GM23248 (cell line): ENCODE data around the gene SPTBN4. TPM values are rescaled to one million over a fixed set of nuclear protein-coding genes. Genes with fewer than 3 reads are reported as not detected.
"Not testable (repeated sequence)": the region's sequence is repeated elsewhere in the genome, so short reads cannot be mapped to it uniquely, and the experiment has no call there.

Experiments
- DNase-seq: peaks from one replicate; pipeline ENCODE4 v3.0.0-alpha.2; 2015
- H2AFZ ChIP-seq: fragments of 200-600 bp; sonication (generic); 2 replicates; pipeline ENCODE4 v1.6.1; 2016; ENCODE audit warnings: antibody characterized with exemption
- H3F3A ChIP-seq: fragments of 200-600 bp; sonication (generic); 2 replicates; pipeline ENCODE4 v1.6.1; 2016; ENCODE audit warnings: mild to moderate bottlenecking, antibody characterized with exemption, mixed run types; ENCODE audit not compliant: insufficient read depth
- H3K27ac ChIP-seq: fragments of 200-600 bp; sonication (generic); 2 replicates; pipeline ENCODE4 v1.5.1; 2016; ENCODE audit warnings: mild to moderate bottlenecking
- H3K27me3 ChIP-seq: fragments of 200-600 bp; sonication (generic); replicated peaks from 2 replicates; pipeline ENCODE4 v1.6.1; 2016; ENCODE audit warnings: mild to moderate bottlenecking; ENCODE audit not compliant: insufficient read depth
- H3K36me3 ChIP-seq: fragments of 200-600 bp; sonication (generic); 2 replicates; pipeline ENCODE4 v1.6.1; 2016; ENCODE audit warnings: low read depth, mild to moderate bottlenecking
- H3K4me1 ChIP-seq: fragments of 200-600 bp; sonication (generic); 2 replicates; pipeline ENCODE4 v1.6.1; 2016; ENCODE audit warnings: mild to moderate bottlenecking; ENCODE audit not compliant: insufficient read depth
- H3K4me2 ChIP-seq: fragments of 200-600 bp; sonication (generic); one replicate; pipeline ENCODE4 v1.6.1; 2016; ENCODE audit warnings: mild to moderate bottlenecking; ENCODE audit not compliant: unreplicated experiment
- H3K4me3 ChIP-seq: fragments of 200-600 bp; sonication (generic); 2 replicates; pipeline ENCODE4 v1.5.1; 2016; ENCODE audit warnings: mild to moderate bottlenecking
- H3K79me2 ChIP-seq: fragments of 200-600 bp; sonication (generic); 2 replicates; pipeline ENCODE4 v1.6.1; 2016; ENCODE audit warnings: mild to moderate bottlenecking; ENCODE audit not compliant: insufficient read depth
- H3K9ac ChIP-seq: fragments of 200-600 bp; sonication (generic); 2 replicates; pipeline ENCODE4 v1.6.1; 2016; ENCODE audit warnings: mild to moderate bottlenecking
- H3K9me2 ChIP-seq: fragments of 200-600 bp; sonication (generic); 2 replicates; pipeline ENCODE4 v1.6.1; 2016; ENCODE audit warnings: mixed run types, mild to moderate bottlenecking, moderate library complexity; ENCODE audit not compliant: insufficient read depth
- H3K9me3 ChIP-seq: fragments of 200-600 bp; sonication (generic); one replicate; pipeline ENCODE4 v1.6.1; 2017; ENCODE audit warnings: low read depth
- H4K20me1 ChIP-seq: fragments of 200-600 bp; sonication (generic); 2 replicates; pipeline ENCODE4 v1.6.0; 2016; ENCODE audit not compliant: insufficient read depth
- EZH2 ChIP-seq: fragments of 200-600 bp; sonication (generic); IDR thresholded peaks from 2 replicates; pipeline ENCODE4 v1.6.1; 2018; ENCODE audit warnings: antibody characterized with exemption, mild to moderate bottlenecking; ENCODE audit not compliant: insufficient read depth, poor library complexity, severe bottlenecking
- EZH2phosphoT487 ChIP-seq: fragments of 200-600 bp; sonication (generic); IDR thresholded peaks from 2 replicates; pipeline ENCODE4 v1.6.1; 2018; ENCODE audit warnings: antibody characterized with exemption, moderate library complexity, mild to moderate bottlenecking, low read depth; ENCODE audit not compliant: insufficient read depth
- WGBS, 2 experiments: methylation state at CpG; one replicate each; pipeline ENCODE4 v1.1.6; 2015 to 2017; ENCODE audit warnings: low lambda C conversion rate in 2 of 2, low coverage in 1 of 2; ENCODE audit errors: missing lambda C conversion rate in 2 of 2; 5-methylcytosine and 5-hydroxymethylcytosine counted together
- in situ Hi-C: fragments of 300-500 bp; cut with MboI; formaldehyde crosslinking; loops from 2 replicates; pipeline ENCODE4 v1.15.0; 2020
- polyA plus RNA-seq: library from polyadenylated mRNA; unstranded; fragments of >200 nt; fragmentation: Nextera tagmentation; extraction: Ambion mirVana; gene quantifications from 2 replicates; pipeline ENCODE4 v1.2.1, GENCODE V29; 2016
- total RNA-seq: library from RNA; depleted of rRNA; stranded (reverse); fragments of >200 nt; shearing (Covaris generic); gene quantifications from 2 replicates; pipeline ENCODE4 v1.2.3, GENCODE V29; 2014

The SPTBN4 gene
- total and polyA plus RNA-seq, 2 experiments from 2014 or later, result 0.69 to 2.1 TPM

DNA sequence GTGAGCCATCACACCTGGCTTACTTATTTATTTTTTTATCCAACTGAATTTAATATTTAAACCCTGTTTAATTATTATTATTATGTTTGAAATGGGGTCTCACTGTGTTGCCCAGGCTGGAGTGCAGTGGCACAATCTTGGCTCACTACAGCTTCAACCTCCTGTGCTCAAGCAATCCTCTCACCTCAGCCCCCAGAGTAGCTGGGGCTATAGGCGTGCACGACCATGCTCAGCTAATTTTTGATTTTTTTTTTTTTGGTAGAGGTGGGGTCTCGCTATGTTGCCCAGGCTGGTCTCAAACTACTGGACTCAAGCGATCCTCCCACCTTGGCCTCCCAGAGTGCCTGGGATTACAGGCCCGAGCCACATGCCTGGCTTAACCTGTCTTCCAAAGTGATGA lies 32.5 kb downstream of the SPTBN4 start:
- Histone ChIP-seq H3K9me3 (no peaks in the 10 kb centered on the region), H3K9me2 (no peaks in the 10 kb centered on the region), H3K9ac (no peak overlapping the region), H3K4me1 (no peaks in the 10 kb centered on the region), H3K4me3 (no peak overlapping the region), H3K36me3 (no peaks in the 10 kb centered on the region), H2AFZ (no peak overlapping the region), H3K4me2 (no peak overlapping the region), H3K79me2 (no peaks in the 10 kb centered on the region), H3K27ac (no peak overlapping the region), H3K27me3 (0 out of 2 replicates have a peak, but pooled peaks cover 5% of the 10 kb centered on the region), H3F3A (no peaks in the 10 kb centered on the region), H4K20me1 (no peaks in the 10 kb centered on the region)
- no peak for DNase-seq
- WGBS, 2 experiments, result 56 to 58% methylated on average over 5 of the region's 5 CpGs
- TF ChIP-seq EZH2phosphoT487 (no peak), EZH2 (no peak)
- in situ Hi-C loops, result no loop called here

- WGBS, 2 experiments, result 66 to 67% methylated on average over 8 of the region's 8 CpGs
- in situ Hi-C loops, H3K4me1 ChIP-seq: not testable (repeated sequence)
Measured at GRCh38 chr19:40500678-40501530, 34.1 kb downstream of the SPTBN4 start.

GRCh38 chr19:40501599-40501998 lies 34.8 kb downstream of the SPTBN4 start:
- TF ChIP-seq EZH2phosphoT487 (no peak), EZH2 (no peak)
- Histone ChIP-seq H3K9me2 (no peaks in the 10 kb centered on the region), H3K9ac (no peak overlapping the region), H3K27me3 (no peaks in the 10 kb centered on the region), H3K4me3 (no peak overlapping the region), H4K20me1 (no peaks in the 10 kb centered on the region), H3K27ac (no peak overlapping the region), H2AFZ (no peak overlapping the region), H3K79me2 (no peaks in the 10 kb centered on the region), H3K4me1 (no peaks in the 10 kb centered on the region), H3K9me3 (no peaks in the 10 kb centered on the region), H3K36me3 (no peaks in the 10 kb centered on the region), H3F3A (no peaks in the 10 kb centered on the region), H3K4me2 (no peak overlapping the region)
- 70 to 78% methylated on average over 4 of the region's 4 CpGs for WGBS, 2 experiments
- in situ Hi-C loops, result no loop called here
- no peak for DNase-seq

More at GRCh38 chr19:40500678-40501530, 34.1 kb downstream of the SPTBN4 start:
- not testable (repeated sequence) for H4K20me1 ChIP-seq, H3K9ac ChIP-seq, H3K4me2 ChIP-seq, H3K4me3 ChIP-seq, DNase-seq, H3F3A ChIP-seq, H3K27ac ChIP-seq, H3K27me3 ChIP-seq, H3K36me3 ChIP-seq, H3K9me2 ChIP-seq, H3K79me2 ChIP-seq, H3K9me3 ChIP-seq, H2AFZ ChIP-seq

GRCh38 chr19:40502081-40502480 lies 35.3 kb downstream of the SPTBN4 start:
- in situ Hi-C loops, result no loop called here
- Histone ChIP-seq H3K4me3 (no peak overlapping the region), H3F3A (no peaks in the 10 kb centered on the region), H2AFZ (no peak overlapping the region), H3K27me3 (no peaks in the 10 kb centered on the region), H3K27ac (no peak overlapping the region), H3K4me1 (no peaks in the 10 kb centered on the region), H3K79me2 (no peaks in the 10 kb centered on the region), H4K20me1 (no peaks in the 10 kb centered on the region), H3K36me3 (no peaks in the 10 kb centered on the region), H3K9me3 (no peaks in the 10 kb centered on the region), H3K4me2 (no peak overlapping the region), H3K9me2 (no peaks in the 10 kb centered on the region), H3K9ac (no peak overlapping the region)
- 58 to 69% methylated on average over 13 of the region's 13 CpGs for WGBS, 2 experiments
- TF ChIP-seq EZH2, result no peak
- no peak for TF ChIP-seq EZH2phosphoT487
- no peak for DNase-seq
